Measurements from ENCODE around the gene AFF2.

DNA sequence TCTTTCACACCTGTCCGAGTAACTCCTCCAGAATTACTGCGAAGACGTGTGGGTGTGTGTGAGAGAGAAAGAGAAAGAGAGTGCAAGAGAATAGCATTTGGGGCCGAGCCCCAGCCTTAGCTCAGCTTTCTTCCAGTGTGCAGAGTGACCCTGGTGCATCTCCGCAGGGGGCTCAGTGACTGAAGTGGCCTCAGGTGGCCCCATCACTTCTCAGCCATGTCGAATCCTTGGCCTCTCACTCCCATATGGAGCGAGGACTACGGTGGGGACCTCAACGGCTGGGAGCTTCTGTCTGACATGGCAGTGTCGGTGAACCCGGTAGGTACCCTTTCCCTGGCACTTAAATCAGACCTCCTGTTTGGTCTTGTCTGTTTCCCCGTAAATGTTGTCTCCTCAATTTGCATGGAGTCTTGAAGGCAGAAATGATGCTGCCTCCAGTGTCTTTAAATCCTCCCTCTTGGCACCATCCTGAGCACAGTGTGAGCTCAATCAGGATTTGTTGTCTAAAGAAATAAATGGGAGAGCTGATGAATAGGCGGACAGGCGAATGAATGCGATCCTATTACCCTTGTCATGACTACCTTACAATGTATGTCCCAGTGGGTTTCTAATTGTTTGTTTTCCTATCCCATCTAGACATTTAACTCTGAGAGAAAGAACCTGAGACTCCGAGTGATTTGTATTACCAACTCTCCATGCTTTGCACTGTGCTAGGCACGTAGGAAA is 305.9 kb downstream of the AFF2 start:
- TF ChIP-seq POLR2A (IDR thresholded peaks at IDR 0.05; ENCODE audit: low read depth, low read length) (no peak), POLR2AphosphoS5 (IDR thresholded peaks at IDR 0.05; ENCODE audit: low read depth, low read length) (no peak), TAF1 (IDR thresholded peaks at IDR 0.05; ENCODE audit: low read depth, low read length) (no peak), PAX5 (IDR thresholded peaks at IDR 0.05; ENCODE audit: insufficient read depth, low read length, severe bottlenecking) (no peak), POU2F2 (IDR thresholded peaks at IDR 0.05; ENCODE audit: low read depth, low read length) (no peak), SPI1 (IDR thresholded peaks at IDR 0.05; ENCODE audit: low read depth, low read length) (no peak)
